Glutamatergic neuron (in vitro differentiated cells): ENCODE measurements around the gene DPP7. TPM values are rescaled to one million over a fixed set of nuclear protein-coding genes. Genes with fewer than 3 reads are reported as not detected.

Source experiments
- DNase-seq: peaks from one replicate; pipeline ENCODE4 v3.0.0; 2022
- H3K27ac Mint-ChIP-seq: one replicate; pipeline ENCODE4 v1.8.0; 2020; ENCODE audit warnings: mild to moderate bottlenecking, mixed read lengths, inconsistent platforms; ENCODE audit not compliant: unreplicated experiment
- H3K27me3 Mint-ChIP-seq: one replicate; pipeline ENCODE4 v1.8.0; 2020; ENCODE audit warnings: mild to moderate bottlenecking, moderate library complexity, mixed read lengths, inconsistent platforms; ENCODE audit not compliant: unreplicated experiment
- H3K36me3 Mint-ChIP-seq: one replicate; pipeline ENCODE4 v1.8.0; 2020; ENCODE audit warnings: mild to moderate bottlenecking, mixed read lengths, inconsistent platforms; ENCODE audit not compliant: unreplicated experiment
- H3K4me1 Mint-ChIP-seq: one replicate; pipeline ENCODE4 v1.8.0; 2020; ENCODE audit warnings: mild to moderate bottlenecking, low read depth, mixed read lengths, inconsistent platforms; ENCODE audit not compliant: unreplicated experiment
- H3K4me3 Mint-ChIP-seq: one replicate; pipeline ENCODE4 v1.8.0; 2020; ENCODE audit warnings: mild to moderate bottlenecking, mixed read lengths, inconsistent platforms; ENCODE audit not compliant: unreplicated experiment
- H3K9me3 Mint-ChIP-seq: one replicate; pipeline ENCODE4 v1.8.0; 2020; ENCODE audit warnings: mild to moderate bottlenecking, moderate library complexity, mixed read lengths, inconsistent platforms; ENCODE audit not compliant: unreplicated experiment
- total RNA-seq: library from RNA; stranded (reverse); fragmentation: NEBNext Ultra II Directional; extraction: Animal tissue kit (Norgen Biotek cat#: 25700); gene quantifications from one replicate; pipeline ENCODE4 v1.2.1, GENCODE V29; 2021; ENCODE audit not compliant: unreplicated experiment
- TF ChIP-seq, protein P1 (sequence below): fragments of 200-600 bp; sonication (generic); IDR thresholded peaks from one replicate; pipeline ENCODE4 v1.5.0; 2021; ENCODE audit not compliant: partially characterized antibody, unreplicated experiment

DPP7 gene
- total RNA-seq, 1 donor from 2014 or later: 30.8 TPM

DNA sequence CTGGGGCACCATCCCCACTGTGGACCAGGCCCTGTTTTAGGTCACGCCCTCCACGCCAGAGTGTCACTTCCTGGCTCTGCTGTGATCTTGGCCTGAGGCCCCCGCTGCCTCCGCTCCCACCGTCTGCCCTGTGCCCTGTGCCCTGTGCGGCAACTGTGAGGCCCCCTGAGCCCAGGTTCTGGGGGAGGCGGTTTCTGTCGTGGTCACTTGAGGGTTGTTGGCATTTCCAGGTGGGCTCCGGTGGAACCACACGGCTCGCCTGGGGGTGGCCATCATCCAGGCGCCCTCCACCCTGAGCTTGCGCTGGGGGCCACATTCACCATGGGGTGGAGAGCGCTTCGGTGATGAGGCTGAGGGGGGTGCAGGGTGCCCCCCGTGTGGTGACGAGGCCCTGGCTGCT is 6.6 kb downstream of the DPP7 start:
- no peaks in the 10 kb centered on the region for H3K36me3 Mint-ChIP-seq
- TF ChIP-seq, protein P1, sequence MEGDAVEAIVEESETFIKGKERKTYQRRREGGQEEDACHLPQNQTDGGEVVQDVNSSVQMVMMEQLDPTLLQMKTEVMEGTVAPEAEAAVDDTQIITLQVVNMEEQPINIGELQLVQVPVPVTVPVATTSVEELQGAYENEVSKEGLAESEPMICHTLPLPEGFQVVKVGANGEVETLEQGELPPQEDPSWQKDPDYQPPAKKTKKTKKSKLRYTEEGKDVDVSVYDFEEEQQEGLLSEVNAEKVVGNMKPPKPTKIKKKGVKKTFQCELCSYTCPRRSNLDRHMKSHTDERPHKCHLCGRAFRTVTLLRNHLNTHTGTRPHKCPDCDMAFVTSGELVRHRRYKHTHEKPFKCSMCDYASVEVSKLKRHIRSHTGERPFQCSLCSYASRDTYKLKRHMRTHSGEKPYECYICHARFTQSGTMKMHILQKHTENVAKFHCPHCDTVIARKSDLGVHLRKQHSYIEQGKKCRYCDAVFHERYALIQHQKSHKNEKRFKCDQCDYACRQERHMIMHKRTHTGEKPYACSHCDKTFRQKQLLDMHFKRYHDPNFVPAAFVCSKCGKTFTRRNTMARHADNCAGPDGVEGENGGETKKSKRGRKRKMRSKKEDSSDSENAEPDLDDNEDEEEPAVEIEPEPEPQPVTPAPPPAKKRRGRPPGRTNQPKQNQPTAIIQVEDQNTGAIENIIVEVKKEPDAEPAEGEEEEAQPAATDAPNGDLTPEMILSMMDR: no peak
- peaks cover 3% of the 10 kb centered on the region for H3K27me3 Mint-ChIP-seq
- H3K9me3 Mint-ChIP-seq: peaks cover 9% of the 10 kb centered on the region
- no peak overlapping the region for H3K4me3 Mint-ChIP-seq
- DNase-seq: no peak
- H3K27ac Mint-ChIP-seq: no peak overlapping the region
- H3K4me1 Mint-ChIP-seq: no peaks in the 10 kb centered on the region

DNA sequence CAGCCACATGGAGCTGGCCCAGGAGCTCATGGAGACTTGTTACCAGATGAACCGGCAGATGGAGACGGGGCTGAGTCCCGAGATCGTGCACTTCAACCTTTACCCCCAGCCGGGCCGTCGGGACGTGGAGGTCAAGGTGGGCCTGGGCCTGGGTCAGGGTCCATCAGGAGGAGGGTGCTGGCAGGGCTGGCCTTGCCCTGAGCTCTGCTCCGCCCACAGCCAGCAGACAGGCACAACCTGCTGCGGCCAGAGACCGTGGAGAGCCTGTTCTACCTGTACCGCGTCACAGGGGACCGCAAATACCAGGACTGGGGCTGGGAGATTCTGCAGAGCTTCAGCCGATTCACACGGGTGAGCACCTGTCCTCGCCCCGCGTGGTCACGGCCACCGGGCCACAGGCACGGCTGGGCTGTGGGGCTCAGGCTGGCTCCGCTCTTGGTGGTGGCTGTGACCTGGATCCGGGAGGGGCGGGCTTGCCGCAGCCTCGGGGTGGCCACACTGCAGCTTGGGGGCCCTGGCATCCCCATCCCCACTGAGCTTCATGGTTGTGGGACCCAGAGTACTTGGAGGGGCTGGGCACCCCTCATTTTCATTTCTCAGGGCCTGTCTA is 7.1 kb downstream of the DPP7 start:
- H3K27ac Mint-ChIP-seq: no peak overlapping the region
- H3K27me3 Mint-ChIP-seq: peaks cover 3% of the 10 kb centered on the region
- TF ChIP-seq, protein P1: no peak
- no peak for DNase-seq
- no peak overlapping the region for H3K4me3 Mint-ChIP-seq
- no peaks in the 10 kb centered on the region for H3K4me1 Mint-ChIP-seq
- H3K9me3 Mint-ChIP-seq: peaks cover 9% of the 10 kb centered on the region
- no peaks in the 10 kb centered on the region for H3K36me3 Mint-ChIP-seq

DNA sequence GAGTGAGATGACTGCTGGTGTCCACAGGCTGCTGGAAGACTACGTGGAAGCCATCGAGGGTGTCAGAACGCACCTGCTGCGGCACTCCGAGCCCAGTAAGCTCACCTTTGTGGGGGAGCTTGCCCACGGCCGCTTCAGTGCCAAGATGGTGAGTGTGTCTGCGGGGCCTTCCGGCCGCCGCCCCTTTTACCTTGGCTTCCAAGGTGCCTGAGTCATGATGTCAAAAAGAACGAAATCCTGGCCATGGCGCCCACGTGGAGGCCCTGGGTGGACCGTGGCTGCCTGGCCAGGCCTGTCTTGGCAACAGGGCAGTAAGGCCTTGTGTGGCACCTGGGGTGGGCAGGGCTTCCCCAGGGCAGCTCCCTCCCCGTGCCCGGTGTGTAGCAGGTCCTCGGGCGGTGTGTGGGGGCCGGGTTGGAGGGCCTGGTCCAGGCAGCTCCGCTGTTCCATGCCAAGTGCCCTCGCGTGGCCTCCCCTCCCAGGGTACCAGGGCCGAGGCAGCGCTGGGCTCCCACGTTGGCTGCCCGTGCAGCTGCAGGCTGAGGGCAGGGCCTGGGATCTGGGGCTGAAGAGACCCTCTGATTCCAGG is 7.8 kb downstream of the DPP7 start:
- Mint-ChIP-seq H3K27ac (no peak overlapping the region), H3K4me3 (no peak overlapping the region), H3K27me3 (peaks cover 3% of the 10 kb centered on the region), H3K4me1 (no peaks in the 10 kb centered on the region), H3K36me3 (no peaks in the 10 kb centered on the region), H3K9me3 (peaks cover 9% of the 10 kb centered on the region)
- TF ChIP-seq, protein P1: no peak
- no peak for DNase-seq

DNA sequence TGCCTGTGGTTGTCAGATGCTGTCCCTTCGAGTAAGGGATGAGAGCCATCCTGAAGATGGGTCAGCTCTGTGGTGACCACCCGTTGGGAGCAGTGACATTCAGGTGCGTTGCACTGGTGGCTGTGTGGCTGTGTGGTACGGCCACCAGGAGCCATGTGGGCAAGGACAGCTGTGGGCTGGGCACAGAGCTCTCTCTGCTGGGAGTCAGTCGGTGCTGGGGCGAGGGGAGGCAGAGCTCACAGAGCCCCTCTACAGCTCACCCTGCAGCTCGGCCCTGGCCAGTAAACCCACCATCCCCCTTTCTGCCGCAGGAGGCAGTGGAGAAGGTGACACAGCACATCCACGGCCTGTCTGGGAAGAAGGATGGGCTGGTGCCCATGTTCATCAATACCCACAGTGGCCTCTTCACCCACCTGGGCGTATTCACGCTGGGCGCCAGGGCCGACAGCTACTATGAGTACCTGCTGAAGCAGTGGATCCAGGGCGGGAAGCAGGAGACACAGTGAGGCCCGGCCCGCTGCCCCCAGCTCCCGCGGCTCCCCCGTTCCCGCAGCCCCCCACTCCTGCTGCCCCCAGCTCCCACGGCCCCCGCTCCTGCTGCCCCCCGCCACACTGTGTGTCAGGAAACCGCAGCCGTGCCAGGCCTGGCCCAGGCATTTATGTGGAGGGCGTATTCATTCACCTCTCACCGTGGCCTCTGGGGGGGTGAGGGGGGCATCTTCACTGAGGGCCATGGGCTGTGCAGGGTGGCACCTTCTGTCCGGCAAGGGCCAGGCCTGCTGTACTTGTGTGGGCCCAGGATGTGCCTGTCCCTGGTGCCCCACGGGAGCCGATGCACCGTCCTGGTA is 8.5 kb downstream of the DPP7 start:
- H3K36me3 Mint-ChIP-seq: no peaks in the 10 kb centered on the region
- TF ChIP-seq, protein P1: no peak
- H3K27me3 Mint-ChIP-seq: peaks cover 6% of the 10 kb centered on the region
- no peak overlapping the region for H3K4me3 Mint-ChIP-seq
- no peak overlapping the region for H3K27ac Mint-ChIP-seq
- H3K4me1 Mint-ChIP-seq: no peaks in the 10 kb centered on the region
- H3K9me3 Mint-ChIP-seq: peaks cover 9% of the 10 kb centered on the region
- DNase-seq: no peak
